K562 (cell line): ENCODE data around the gene GOT1. TPM values are rescaled to one million over a fixed set of nuclear protein-coding genes. Genes with fewer than 3 reads are reported as not detected.

Source experiments
- ATAC-seq: fragments of 200-7000 bp; cut with Tn5 transposase; 3 replicates; pipeline ENCODE4 v1.9.1; 2020; ENCODE audit warnings: moderate library complexity
- BruUV-seq: library from RNA; stranded (reverse); fragments of 400-500 nt; replicated peaks from 2 replicates; lab custom pipeline; 2021; lab: Mats Ljungman, UMichigan
- CTCF ChIA-PET: fragments of 300-600 bp; formaldehyde crosslinking; extraction: SDS; loops from one replicate; lab custom pipeline; 2021; ENCODE audit warnings: low intra/inter-chr PET ratio; lab: Yijun Ruan, JAX
- POLR2A ChIA-PET: fragments of 300-600, 350-650 bp; sonication (Branson Sonifier 250); formaldehyde crosslinking; extraction: SDS; loops from one replicate; lab custom pipeline; 2021; ENCODE audit warnings: antibody characterized with exemption, inconsistent platforms; lab: Yijun Ruan, JAX
- DNase-seq, 4 experiments: peaks; one replicate each; pipeline versions ENCODE4 v3.0.0 to v3.0.0-alpha.2; 2011 to 2018; ENCODE audit warnings: low spot score in 3 of 4, mixed read lengths in 3 of 4; ENCODE audit errors: extremely low read depth in 1 of 4
- FAIRE-seq: peaks from 2 replicates; lab custom pipeline; 2011; peaks lifted over from hg19 to GRCh38; lab: Jason Lieb, UNC
- H2AFZ ChIP-seq: 2 replicates; pipeline ENCODE4 v1.6.0; 2011; ENCODE audit warnings: low read depth, low read length, control low read depth, inconsistent platforms
- H3K27ac ChIP-seq: fragments of 200-600 bp; 3 replicates; pipeline ENCODE4 v1.8.0; 2011; ENCODE audit warnings: low read depth, mild to moderate bottlenecking, control low read depth, inconsistent platforms, low read length, moderate library complexity, mixed read lengths; ENCODE audit errors: extremely low read depth
- H3K27me3 ChIP-seq, 2 experiments: fragments of 300-600 bp in 1 of 2; 2 replicates in 1 of 2; 3 replicates in 1 of 2; pipeline versions ENCODE4 v1.6.0 to v1.8.0; 2011; ENCODE audit warnings: inconsistent platforms in 2 of 2, low read length in 2 of 2, mild to moderate bottlenecking in 1 of 2, mixed read lengths in 1 of 2, moderate library complexity in 1 of 2; ENCODE audit not compliant: control insufficient read depth in 2 of 2, insufficient read depth in 2 of 2
- H3K36me3 ChIP-seq: fragments of 300-600 bp; 3 replicates; pipeline ENCODE4 v1.8.0; 2011; ENCODE audit warnings: mild to moderate bottlenecking, low read length, inconsistent platforms; ENCODE audit not compliant: control insufficient read depth, insufficient read depth
- H3K4me1 ChIP-seq, 2 experiments: fragments of 200-600 bp in 1 of 2; replicated peaks in 1 of 2; 2 replicates in 1 of 2; 3 replicates in 1 of 2; pipeline versions ENCODE4 v1.5.1 to v1.8.0; 2011; ENCODE audit warnings: inconsistent platforms in 2 of 2, low read length in 2 of 2, mild to moderate bottlenecking in 1 of 2, mixed read lengths in 1 of 2, moderate library complexity in 1 of 2; ENCODE audit not compliant: control insufficient read depth in 2 of 2, insufficient read depth in 2 of 2
- H3K4me2 ChIP-seq: 2 replicates; pipeline ENCODE4 v1.6.1; 2011; ENCODE audit warnings: low read length, control low read depth, inconsistent platforms, mixed read lengths; ENCODE audit not compliant: insufficient read depth
- H3K4me3 ChIP-seq: fragments of 200-600 bp; sonication (generic), shearing (Covaris generic); 2 replicates; pipeline ENCODE4 v1.5.1; 2016; ENCODE audit warnings: control low read depth, inconsistent platforms
- H3K79me2 ChIP-seq: fragments of 200-600 bp; 3 replicates; pipeline ENCODE4 v1.8.0; 2011; ENCODE audit warnings: low read length, inconsistent platforms; ENCODE audit not compliant: control insufficient read depth, insufficient read depth
- H3K9ac ChIP-seq, 2 experiments: 2 replicates each; pipeline versions ENCODE4 v1.6.0 to v1.6.1; 2011; ENCODE audit warnings: low read depth in 2 of 2, low read length in 2 of 2, control low read depth in 1 of 2, inconsistent platforms in 1 of 2, mild to moderate bottlenecking in 1 of 2, mixed read lengths in 1 of 2; ENCODE audit not compliant: insufficient read depth in 1 of 2
- H3K9me1 ChIP-seq: one replicate; pipeline ENCODE4 v1.6.0; 2011; ENCODE audit warnings: inconsistent platforms, mild to moderate bottlenecking, low read length, moderate library complexity; ENCODE audit not compliant: control insufficient read depth, insufficient read depth
- H3K9me3 ChIP-seq: replicated peaks from 2 replicates; pipeline ENCODE4 v1.5.1; 2011; ENCODE audit warnings: low read depth, low read length, inconsistent platforms; ENCODE audit not compliant: control insufficient read depth, insufficient read depth
- H4K20me1 ChIP-seq: replicated peaks from 2 replicates; pipeline ENCODE4 v1.6.1; 2011; ENCODE audit warnings: low read length, inconsistent platforms, mixed read lengths; ENCODE audit not compliant: control insufficient read depth, insufficient read depth
- BACH1 ChIP-seq: fragments of 200-800 bp; sonication (Bioruptor generic); IDR thresholded peaks from 2 replicates; pipeline ENCODE4 v1.6.1; 2016; ENCODE audit warnings: missing genetic modification characterization, missing compliant biosample characterization
- CEBPZ ChIP-seq: fragments of 150-350 bp; IDR thresholded peaks from 2 replicates; pipeline ENCODE4 v1.6.1; 2014; ENCODE audit warnings: low read depth, mild to moderate bottlenecking, low read length, borderline replicate concordance
- GATA2 ChIP-seq: sonication (generic); formaldehyde crosslinking; IDR thresholded peaks from 2 replicates; pipeline ENCODE4 v1.4.0; 2020; ENCODE audit warnings: mild to moderate bottlenecking, missing genetic modification reagents
- ILK ChIP-seq: fragments of 450-650 bp; IDR thresholded peaks from 2 replicates; pipeline ENCODE4 v1.6.1; 2016; ENCODE audit warnings: missing genetic modification characterization, low read depth, mild to moderate bottlenecking, missing compliant biosample characterization, moderate library complexity, borderline replicate concordance
- SMAD4 ChIP-seq: fragments of 250-450 bp; sonication (Bioruptor Pico); conservative IDR thresholded peaks from 2 replicates; pipeline ENCODE4 v1.8.0; 2021; ENCODE audit warnings: inconsistent platforms, mild to moderate bottlenecking, moderate library complexity
- TCF7L2 ChIP-seq: fragments of 150-350 bp; IDR thresholded peaks from 2 replicates; pipeline ENCODE4 v1.6.1; 2016; ENCODE audit warnings: low read depth, mild to moderate bottlenecking, low read length, moderate library complexity
- TRIM24 ChIP-seq, 2 experiments: fragments of 450-650 bp; IDR thresholded peaks; 2 replicates each; pipeline ENCODE4 v1.6.1; 2016
- ZBTB8A ChIP-seq: fragments of 450-650 bp; IDR thresholded peaks from 2 replicates; pipeline ENCODE4 v1.6.1; 2018; ENCODE audit warnings: mild to moderate bottlenecking, moderate library complexity; ENCODE audit not compliant: partially characterized antibody
- ZNF609 ChIP-seq: sonication (generic); formaldehyde crosslinking; IDR thresholded peaks from 2 replicates; pipeline ENCODE4 v1.8.1; 2023; ENCODE audit warnings: missing genetic modification reagents, mild to moderate bottlenecking, borderline replicate concordance
- WGBS: fragments of 100-300 bp; shearing (Covaris generic); methylation state at CpG from one replicate; pipeline ENCODE4 v1.1.6; 2016; ENCODE audit warnings: low coverage, mixed read lengths; ENCODE audit not compliant: insufficient coverage; ENCODE audit errors: missing lambda C conversion rate; 5-methylcytosine and 5-hydroxymethylcytosine counted together
- in situ Hi-C: fragments of 300-500 bp; cut with MboI; formaldehyde crosslinking; loops from 4 replicates; pipeline ENCODE4 v1.15.0; 2018; ENCODE audit warnings: inconsistent platforms, mixed read lengths
- intact Hi-C: fragments of 100-400 bp; cut with micrococcal nuclease; formaldehyde crosslinking; loops from 2 replicates; pipeline ENCODE4 v1.14.2; 2022
- polyA plus RNA-seq, 8 experiments: library from polyadenylated mRNA; depleted of rRNA in 4 of 8; stranded (reverse) in 5 of 8; unstranded in 3 of 8; fragments of >200 nt; fragmentation: Nextera tagmentation in 2 of 8; fragmentation: Illumina TruSeq in 1 of 8; extraction: Ambion mirVana in 2 of 8; extraction: Trizol in 1 of 8; gene quantifications; 2 replicates each; pipeline versions ENCODE4 v1.2.1 to v1.2.3, GENCODE V29; 2011 to 2014; ENCODE audit warnings: inconsistent platforms in 1 of 8, missing spikeins in 1 of 8
- total RNA-seq, 7 experiments: library from RNA; depleted of rRNA in 6 of 7; stranded (reverse); fragments of >200 nt in 6 of 7; fragmentation: Illumina TruSeq in 2 of 7; extraction: Trizol in 2 of 7; gene quantifications; 2 replicates each; pipeline versions ENCODE4 v1.2.1 to v1.2.3, GENCODE V29; 2011 to 2021; ENCODE audit warnings: low replicate concordance in 1 of 7
- TF ChIP-seq, protein P1 (sequence below): sonication (generic); formaldehyde crosslinking; IDR thresholded peaks from 2 replicates; pipeline ENCODE4 v1.8.0; 2022; ENCODE audit warnings: mild to moderate bottlenecking, missing genetic modification reagents
- TF ChIP-seq, protein P2 (sequence below): fragments of 250-450 bp; sonication (Bioruptor Pico); IDR thresholded peaks from 2 replicates; pipeline ENCODE4 v1.8.0; 2021; ENCODE audit warnings: moderate library complexity, mild to moderate bottlenecking, inconsistent platforms

Gene GOT1
- total and polyA plus RNA-seq, 9 of the 15 experiments (the other 6 are each of a cell fraction or from before 2014, with no cell fraction given), result 55.7 to 166 (median 75.4) TPM

DNA sequence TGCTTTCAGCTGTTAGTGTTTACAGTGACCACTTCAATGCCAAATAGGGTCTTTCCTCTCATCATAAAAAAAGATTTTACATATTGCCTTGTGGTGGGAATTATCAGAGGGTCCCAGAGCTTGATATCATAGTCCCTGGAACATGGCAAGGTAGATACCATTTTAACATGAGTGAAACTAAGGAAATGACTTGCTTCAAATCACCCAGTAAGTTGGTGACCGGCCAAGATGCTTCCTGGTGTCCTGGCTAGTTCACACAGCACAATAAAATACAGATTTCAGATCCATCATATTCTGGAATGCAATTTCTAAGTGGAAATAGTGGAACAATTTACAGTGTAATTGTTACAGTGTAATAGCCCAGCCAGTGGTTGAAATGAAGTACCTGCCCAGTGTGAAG is 64.7 kb downstream of the GOT1 start:
- CTCF ChIA-PET, result no interaction called here
- TF ChIP-seq BACH1 (tag) (no peak), SMAD4 (CRISPR knock-in tag) (no peak), ILK (no peak), TRIM24 (IDR thresholded peaks at IDR 0.05) (no peak), TCF7L2 (no peak), GATA2 (CRISPR knock-in tag) (no peak), CEBPZ (no peak), ZNF609 (CRISPR knock-in tag) (no peak), ZBTB8A (no peak)
- TF ChIP-seq, protein P1, sequence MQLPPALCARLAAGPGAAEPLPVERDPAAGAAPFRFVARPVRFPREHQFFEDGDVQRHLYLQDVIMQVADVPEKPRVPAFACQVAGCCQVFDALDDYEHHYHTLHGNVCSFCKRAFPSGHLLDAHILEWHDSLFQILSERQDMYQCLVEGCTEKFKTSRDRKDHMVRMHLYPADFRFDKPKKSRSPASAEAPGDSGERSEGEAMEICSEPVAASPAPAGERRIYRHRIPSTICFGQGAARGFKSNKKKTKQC (CRISPR knock-in tag), result no peak
- TF ChIP-seq, protein P2, sequence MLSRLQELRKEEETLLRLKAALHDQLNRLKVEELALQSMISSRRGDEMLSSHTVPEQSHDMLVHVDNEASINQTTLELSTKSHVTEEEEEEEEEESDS (CRISPR knock-in tag), result no peak
- Histone ChIP-seq H4K20me1 (no peaks in the 10 kb centered on the region), H3K9me1 (no peaks in the 10 kb centered on the region), H3K4me2 (no peak overlapping the region), H3K9ac (no peak overlapping the region), H3K4me3 (no peak overlapping the region), H3K79me2 (no peaks in the 10 kb centered on the region), H2AFZ (no peak overlapping the region), H3K9me3 (no peaks in the 10 kb centered on the region), H3K36me3 (no peaks in the 10 kb centered on the region), H3K27me3 (peaks cover 0 to 14% of the 10 kb centered on the region in 2 experiments; a peak in 2 of 5 replicates), H3K4me1 (no peaks in the 10 kb centered on the region), H3K27ac (no peak overlapping the region)
- in situ Hi-C loops (no loop called here), intact Hi-C loops (no loop called here)
- DNase-seq (no peak), ATAC-seq (no peak), FAIRE-seq (no peak)
- POLR2A ChIA-PET, result no interaction called here
- BruUV-seq, result no TSS peak
- WGBS, result 0% methylated on average over 1 of the region's 1 CpG
